Measurements from ENCODE around the gene CBX3.
"Not testable (repeated sequence)": the region's sequence is repeated elsewhere in the genome, so short reads cannot be mapped to it uniquely, and the experiment has no call there.

Gene CBX3

GRCh38 chr7:26180792-26181198 lies 20.8 kb upstream of the CBX3 start:
- DNase-seq (ENCODE audit: low read depth): no peak
- H3K4me3 ChIP-seq (ENCODE audit: low read depth, low read length): no peak overlapping the region
- no peak for TF ChIP-seq CTCF (conservative IDR thresholded peaks at IDR 0.05; ENCODE audit: low read depth, low read length)

GRCh38 chr7:26181474-26182227 lies 19.9 kb upstream of the CBX3 start:
- no peak for TF ChIP-seq CTCF (conservative IDR thresholded peaks at IDR 0.05; ENCODE audit: low read depth, low read length)
- no peak for DNase-seq (ENCODE audit: low read depth)
- no peak overlapping the region for H3K4me3 ChIP-seq (ENCODE audit: low read depth, low read length)

GRCh38 chr7:26182283-26182682 lies 19.3 kb upstream of the CBX3 start:
- no peak for TF ChIP-seq CTCF (conservative IDR thresholded peaks at IDR 0.05; ENCODE audit: low read depth, low read length)
- H3K4me3 ChIP-seq (ENCODE audit: low read depth, low read length): no peak overlapping the region
- no peak for DNase-seq (ENCODE audit: low read depth)

GRCh38 chr7:26182706-26183105 lies 18.8 kb upstream of the CBX3 start:
- no peak for TF ChIP-seq CTCF (conservative IDR thresholded peaks at IDR 0.05; ENCODE audit: low read depth, low read length)
- no peak for DNase-seq (ENCODE audit: low read depth)
- H3K4me3 ChIP-seq (ENCODE audit: low read depth, low read length): no peak overlapping the region

- TF ChIP-seq CTCF (conservative IDR thresholded peaks at IDR 0.05; ENCODE audit: low read depth, low read length): no peak
- DNase-seq (ENCODE audit: low read depth): no peak
- no peak overlapping the region for H3K4me3 ChIP-seq (ENCODE audit: low read depth, low read length)
Observed at GRCh38 chr7:26183545-26184280, 17.8 kb upstream of the CBX3 start.

GRCh38 chr7:26184281-26185101 lies 17.1 kb upstream of the CBX3 start:
- DNase-seq (ENCODE audit: low read depth): not testable (repeated sequence)

More at GRCh38 chr7:26184281-26185101, 17.1 kb upstream of the CBX3 start:
- not testable (repeated sequence) for H3K4me3 ChIP-seq (ENCODE audit: low read depth, low read length)

Data from choroid plexus epithelial cell (primary cell).